Muscle layer of duodenum (tissue), 2 donors: Measurements from ENCODE around the gene THRA.

Experiments used
- H3K27ac ChIP-seq: one replicate; pipeline ENCODE4 v1.7.0; 2013; ENCODE audit warnings: mild to moderate bottlenecking, low read length
- H3K27me3 ChIP-seq: one replicate; pipeline ENCODE4 v1.7.0; 2013; ENCODE audit warnings: low read depth, mild to moderate bottlenecking, control low read depth, low read length
- H3K36me3 ChIP-seq, 2 donors: one replicate each; pipeline ENCODE4 v1.7.0; 2013; ENCODE audit warnings: low read length in 2 of 2, control low read depth in 1 of 2, mild to moderate bottlenecking in 1 of 2; ENCODE audit not compliant: insufficient read depth in 2 of 2, control insufficient read depth in 1 of 2
- H3K4me1 ChIP-seq, 2 donors: one replicate each; pipeline ENCODE4 v1.7.0; 2013; ENCODE audit warnings: low read length in 2 of 2, mild to moderate bottlenecking in 2 of 2, control low read depth in 1 of 2, moderate library complexity in 1 of 2; ENCODE audit not compliant: insufficient read depth in 2 of 2, control insufficient read depth in 1 of 2
- H3K4me3 ChIP-seq, 2 donors: one replicate each; pipeline ENCODE4 v1.7.0; 2013; ENCODE audit warnings: low read length in 2 of 2, low read depth in 1 of 2, mild to moderate bottlenecking in 1 of 2
- H3K9me3 ChIP-seq, 2 donors: one replicate each; pipeline ENCODE4 v1.7.0; 2013; ENCODE audit warnings: low read length in 2 of 2, control low read depth in 1 of 2, mild to moderate bottlenecking in 1 of 2; ENCODE audit not compliant: control insufficient read depth in 1 of 2
- donor health status: healthy.

The THRA gene

GRCh38 chr17:40068917-40069750 lies 6.4 kb downstream of the THRA start:
- H3K4me1 ChIP-seq = peaks cover 63 to 97% of the 10 kb centered on the region in 2 donors
- peak overlapping the region; percentile 49 to 53 for H3K4me3 ChIP-seq
- H3K36me3 ChIP-seq = no peaks in the 10 kb centered on the region
- H3K27ac ChIP-seq = peak overlapping the region; percentile 94
- no peaks in the 10 kb centered on the region for H3K27me3 ChIP-seq
- H3K9me3 ChIP-seq = no peaks in the 10 kb centered on the region

GRCh38 chr17:40069751-40070708 lies 7.3 kb downstream of the THRA start:
- H3K27ac ChIP-seq = peak overlapping the region; percentile 94

GRCh38 chr17:40070709-40071312 lies 8.0 kb downstream of the THRA start:
- H3K27me3 ChIP-seq = no peaks in the 10 kb centered on the region
- peak overlapping the region; percentile 94 for H3K27ac ChIP-seq
- peaks cover 67 to 97% of the 10 kb centered on the region in 2 donors for H3K4me1 ChIP-seq
- no peaks in the 10 kb centered on the region for H3K36me3 ChIP-seq
- peak overlapping the region; percentile 39 to 49 for H3K4me3 ChIP-seq
- H3K9me3 ChIP-seq = no peaks in the 10 kb centered on the region

More at GRCh38 chr17:40069751-40070708, 7.3 kb downstream of the THRA start:
- Histone ChIP-seq H3K9me3 (no peaks in the 10 kb centered on the region), H3K27me3 (no peaks in the 10 kb centered on the region), H3K4me3 (peak overlapping the region; percentile 49 to 53), H3K36me3 (no peaks in the 10 kb centered on the region), H3K4me1 (peaks cover 63 to 97% of the 10 kb centered on the region in 2 donors)

DNA sequence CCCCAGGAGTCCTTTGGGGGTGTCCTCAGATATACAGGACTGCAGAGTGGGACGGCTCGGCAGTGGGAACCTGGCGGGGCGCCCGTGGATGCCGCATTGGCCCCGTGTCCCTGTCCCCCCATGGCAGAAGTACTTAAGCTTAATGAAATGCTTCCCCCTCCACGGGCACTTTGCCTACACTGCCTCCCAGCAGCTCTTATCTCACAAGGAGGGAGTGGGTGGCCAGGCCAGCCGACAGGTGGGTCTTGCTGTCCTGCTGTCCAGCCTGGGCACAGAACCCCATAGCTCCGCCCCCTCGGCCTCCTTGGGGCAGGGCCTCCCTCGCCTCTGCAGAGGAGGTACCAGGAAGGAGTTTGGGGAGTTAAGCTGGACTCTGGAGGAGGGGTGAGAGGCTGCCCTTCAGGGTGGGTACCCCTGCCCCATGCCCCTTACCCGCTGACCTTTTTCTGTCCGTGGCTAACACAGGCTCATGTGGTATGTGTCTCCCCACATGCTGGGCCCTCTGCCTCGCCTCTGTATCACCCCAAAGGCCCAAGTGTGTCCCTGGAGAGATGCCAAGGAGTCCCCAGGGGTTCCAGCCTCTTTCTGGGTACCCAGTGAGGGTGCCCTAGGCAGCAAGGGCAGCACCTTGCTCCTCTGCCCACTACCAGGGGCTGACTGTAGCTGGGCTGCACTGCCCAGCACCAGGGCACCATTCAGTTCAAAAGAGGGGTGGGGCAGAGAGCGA lies 8.7 kb downstream of the THRA start:
- Histone ChIP-seq H3K9me3 (no peaks in the 10 kb centered on the region), H3K4me1 (peaks cover 73 to 98% of the 10 kb centered on the region in 2 donors), H3K36me3 (peaks cover 0 to 4% of the 10 kb centered on the region in 2 donors), H3K27ac (peak overlapping the region; percentile 94), H3K4me3 (peak overlapping the region; percentile 21 to 39), H3K27me3 (no peaks in the 10 kb centered on the region)

DNA sequence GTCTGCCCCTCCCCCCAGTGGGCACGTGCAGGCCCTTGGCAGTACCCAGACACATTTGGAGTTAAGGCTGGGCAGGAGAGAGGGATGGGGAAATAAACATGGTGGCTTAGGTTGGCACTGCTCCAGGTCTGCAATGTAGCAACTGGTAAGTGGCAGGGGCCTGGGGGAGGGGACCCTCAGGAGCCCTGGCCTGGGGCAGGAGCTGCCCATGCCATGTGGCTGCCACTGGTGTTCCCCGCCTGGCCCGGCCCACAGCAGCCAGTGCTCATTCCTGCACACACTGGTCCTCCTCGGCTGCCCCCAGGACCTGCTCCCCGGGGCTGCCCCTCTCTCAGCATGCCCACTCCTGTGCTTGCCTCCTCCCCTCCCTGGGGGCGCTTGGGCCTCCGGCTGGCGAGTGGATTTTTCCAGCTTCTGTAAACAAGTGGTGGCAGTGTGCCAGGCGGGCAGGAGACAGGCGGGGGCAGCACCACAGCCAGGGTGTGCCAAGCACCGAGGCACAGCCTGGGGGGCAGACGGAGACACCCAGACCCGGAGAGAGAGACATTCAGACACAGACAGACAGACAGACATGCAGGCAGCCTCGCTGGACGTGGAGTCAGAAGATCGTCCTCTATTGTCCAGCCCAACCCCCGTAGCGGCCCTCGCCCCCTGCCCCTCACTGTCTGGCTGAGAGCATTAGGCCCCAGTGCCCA lies 9.4 kb downstream of the THRA start:
- Histone ChIP-seq H3K27ac (peak overlapping the region; percentile 94), H3K27me3 (no peaks in the 10 kb centered on the region), H3K4me3 (peak overlapping the region; percentile 21 to 39), H3K4me1 (peaks cover 76 to 97% of the 10 kb centered on the region in 2 donors), H3K36me3 (peaks cover 2 to 7% of the 10 kb centered on the region in 2 donors), H3K9me3 (no peaks in the 10 kb centered on the region)

DNA sequence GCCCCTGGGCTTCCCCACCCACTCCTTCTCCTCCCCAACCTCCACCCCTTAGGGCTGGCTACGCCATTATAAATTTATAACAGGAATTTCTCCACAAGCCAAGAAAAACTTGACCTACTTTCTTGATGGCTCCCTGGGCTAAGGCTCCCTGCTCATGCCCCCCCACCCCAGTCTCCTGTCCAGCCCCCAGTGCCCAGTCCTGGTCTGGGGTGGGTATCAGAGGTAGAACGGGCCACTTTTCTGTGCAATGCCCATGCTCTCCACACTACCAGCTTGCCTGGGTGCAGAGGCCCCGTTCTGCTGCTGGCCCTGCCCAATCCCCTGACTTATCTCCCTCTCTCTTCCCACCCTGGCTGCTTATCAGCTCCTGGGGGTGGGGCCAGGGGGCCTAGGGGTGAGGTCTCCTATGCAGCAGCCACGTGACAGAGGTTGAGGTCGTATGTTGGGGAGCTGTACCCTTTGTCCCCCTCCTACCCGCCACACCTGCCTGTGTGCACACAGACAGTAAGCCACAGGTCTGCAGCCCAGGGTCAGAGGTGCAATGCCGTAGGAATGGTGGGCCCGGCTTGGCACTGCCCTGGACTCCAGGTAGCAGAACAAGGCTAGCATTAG lies 10.1 kb downstream of the THRA start:
- Histone ChIP-seq H3K9me3 (no peaks in the 10 kb centered on the region), H3K27me3 (no peaks in the 10 kb centered on the region), H3K36me3 (peaks cover 5 to 7% of the 10 kb centered on the region in 2 donors), H3K27ac (peak overlapping the region; percentile 94), H3K4me1 (peaks cover 76 to 90% of the 10 kb centered on the region in 2 donors), H3K4me3 (no peak overlapping the region)

DNA sequence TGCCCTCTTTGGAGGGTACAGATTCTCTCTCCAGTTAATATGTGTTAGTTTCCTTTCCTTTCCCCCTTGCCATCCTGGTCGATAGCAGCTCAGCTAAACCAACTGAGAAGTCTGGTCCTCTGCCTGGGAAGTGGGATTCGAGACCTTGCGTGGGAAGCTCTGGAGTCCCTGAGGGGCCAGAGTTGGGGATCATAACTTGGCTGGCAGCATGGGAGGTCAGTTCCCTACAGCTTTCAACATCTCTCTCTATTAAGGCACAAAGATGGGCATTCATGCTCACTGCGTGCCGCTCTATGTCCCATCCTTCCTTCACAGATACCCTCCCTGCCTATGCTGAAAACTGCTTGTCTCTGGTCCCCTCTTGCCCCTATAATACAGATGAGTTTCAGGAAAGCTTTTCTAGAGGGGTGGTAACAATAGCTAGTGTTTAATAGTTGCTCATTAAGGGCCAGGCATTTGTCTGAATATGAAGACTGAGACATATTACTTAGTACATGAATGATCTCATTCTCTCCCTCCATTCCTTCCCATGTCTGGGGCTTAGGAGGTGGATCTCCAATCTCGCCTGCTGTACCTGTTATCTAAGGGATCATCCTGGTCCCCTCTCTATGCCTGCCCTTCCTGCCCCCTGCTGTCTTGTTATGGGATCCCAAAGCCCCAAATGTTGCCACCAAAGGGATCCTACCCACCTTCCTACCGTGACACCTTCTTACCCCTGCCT lies 10.8 kb downstream of the THRA start:
- Histone ChIP-seq H3K27ac (peak overlapping the region; percentile 94), H3K27me3 (no peaks in the 10 kb centered on the region), H3K9me3 (no peaks in the 10 kb centered on the region), H3K4me1 (peaks cover 72 to 83% of the 10 kb centered on the region in 2 donors), H3K36me3 (peaks cover 5 to 7% of the 10 kb centered on the region in 2 donors), H3K4me3 (no peak overlapping the region)

- H3K4me1 ChIP-seq = peaks cover 69 to 77% of the 10 kb centered on the region in 2 donors
- H3K27me3 ChIP-seq = no peaks in the 10 kb centered on the region
- peak overlapping the region; percentile 94 for H3K27ac ChIP-seq
- H3K4me3 ChIP-seq = no peak overlapping the region
- peaks cover 5 to 7% of the 10 kb centered on the region in 2 donors for H3K36me3 ChIP-seq
- no peaks in the 10 kb centered on the region for H3K9me3 ChIP-seq
Measured at GRCh38 chr17:40074175-40074512, 11.4 kb downstream of the THRA start.

DNA sequence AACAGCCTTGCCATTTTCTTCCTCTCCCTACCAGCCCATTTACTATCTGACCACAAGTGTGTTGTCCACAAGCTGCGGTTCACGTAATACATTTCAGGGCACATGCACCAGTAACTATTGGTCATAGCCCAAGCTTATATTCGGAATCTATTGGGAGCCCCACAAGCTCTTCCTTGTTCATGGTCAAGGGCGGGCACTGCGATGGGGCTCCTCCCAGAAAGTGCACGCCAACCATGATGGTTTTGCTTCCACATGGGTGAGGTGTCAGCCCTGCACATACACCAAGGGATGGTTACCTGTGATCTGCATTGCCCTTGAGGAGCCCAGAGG lies 12.1 kb downstream of the THRA start:
- Histone ChIP-seq H3K27ac (peak overlapping the region; percentile 94), H3K4me3 (peak overlapping the region in 1 of 2 donors; percentile 56), H3K36me3 (peaks cover 5 to 7% of the 10 kb centered on the region in 2 donors), H3K9me3 (no peaks in the 10 kb centered on the region), H3K27me3 (no peaks in the 10 kb centered on the region), H3K4me1 (peaks cover 62 to 70% of the 10 kb centered on the region in 2 donors)
